ENCODE results near the gene INMT. TPM values are rescaled to one million over a fixed set of nuclear protein-coding genes. Genes with fewer than 3 reads are reported as not detected.

Gene INMT
- total RNA-seq, 1 donor from 2014 or later, result 0.09 TPM

DNA sequence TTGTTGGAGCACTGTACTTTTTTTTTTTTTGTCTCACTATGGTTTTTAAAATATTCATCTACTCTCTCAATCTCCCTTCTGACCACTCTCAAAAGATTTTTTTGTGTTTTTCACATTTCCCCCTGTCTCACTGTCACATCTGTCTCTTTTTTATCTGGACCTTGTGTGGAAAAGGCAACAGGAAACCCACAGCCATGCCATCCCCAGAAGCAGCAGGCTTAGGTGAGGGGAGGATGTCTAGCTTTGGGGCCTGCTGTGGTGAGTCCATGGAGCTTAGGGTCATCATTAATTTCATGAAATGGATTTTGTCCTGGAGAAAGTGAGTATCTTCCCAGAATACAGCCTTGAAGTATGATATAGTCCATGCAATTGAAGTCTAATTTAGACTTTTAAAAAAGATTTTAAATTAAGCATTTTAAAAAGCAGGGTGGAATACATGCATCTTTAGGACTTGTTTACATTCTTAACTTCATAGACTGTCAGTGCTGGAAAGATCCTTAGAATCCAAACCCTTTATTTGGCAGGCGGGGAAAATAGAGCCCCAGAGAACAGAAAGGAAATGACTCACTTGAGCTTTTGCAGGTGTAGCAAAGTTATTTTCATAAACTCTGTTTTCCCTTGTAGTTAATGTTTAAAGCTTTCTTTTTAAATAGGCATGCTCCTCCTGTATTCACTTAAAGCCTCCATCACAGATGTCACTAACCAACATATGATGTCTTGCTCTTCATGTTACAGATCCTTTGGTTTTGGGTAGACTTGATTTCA, 44.4 kb downstream of the INMT start:
- Histone ChIP-seq H3K79me2 (ENCODE audit: insufficient read depth, low read length) (no peaks in the 10 kb centered on the region), H3K4me3 (ENCODE audit: insufficient read depth, low read depth, low read length) (no peak overlapping the region), H3K36me3 (ENCODE audit: insufficient read depth, low read length) (no peaks in the 10 kb centered on the region), H3K9me3 (ENCODE audit: insufficient read depth, low read depth, low read length) (no peaks in the 10 kb centered on the region), H4K20me1 (ENCODE audit: insufficient read depth, low read length) (peaks cover 9% of the 10 kb centered on the region), H2AFZ (ENCODE audit: low read depth, low read length) (no peak overlapping the region), H3K4me1 (ENCODE audit: insufficient read depth, low read length) (peaks cover 46% of the 10 kb centered on the region), H3K9ac (ENCODE audit: low read length) (no peak overlapping the region), H3K4me2 (ENCODE audit: low read length) (peak overlapping the region; percentile 34), H3K27me3 (ENCODE audit: insufficient read depth, low read length) (no peaks in the 10 kb centered on the region), H3K27ac (ENCODE audit: low read depth, low read length) (no peak overlapping the region)
- H3K27ac Mint-ChIP-seq (ENCODE audit: unreplicated experiment), result peak overlapping the region; percentile 28
- peak; percentile 52 for DNase-seq (ENCODE audit: low read depth)
- H3K27me3 Mint-ChIP-seq (ENCODE audit: low read depth, unreplicated experiment), result no peaks in the 10 kb centered on the region
- peaks cover 2% of the 10 kb centered on the region for H3K36me3 Mint-ChIP-seq (ENCODE audit: low read depth, unreplicated experiment)
- peaks cover 43% of the 10 kb centered on the region for H3K4me1 Mint-ChIP-seq (ENCODE audit: low read depth, unreplicated experiment)
- H3K4me3 Mint-ChIP-seq (ENCODE audit: unreplicated experiment), result no peak overlapping the region
- no peaks in the 10 kb centered on the region for H3K9me3 Mint-ChIP-seq (ENCODE audit: unreplicated experiment)
- FAIRE-seq, result no peak
- no peak for TF ChIP-seq EZH2 (IDR thresholded peaks at IDR 0.05; ENCODE audit: insufficient read depth, low read length)
- TF ChIP-seq, protein P1, sequence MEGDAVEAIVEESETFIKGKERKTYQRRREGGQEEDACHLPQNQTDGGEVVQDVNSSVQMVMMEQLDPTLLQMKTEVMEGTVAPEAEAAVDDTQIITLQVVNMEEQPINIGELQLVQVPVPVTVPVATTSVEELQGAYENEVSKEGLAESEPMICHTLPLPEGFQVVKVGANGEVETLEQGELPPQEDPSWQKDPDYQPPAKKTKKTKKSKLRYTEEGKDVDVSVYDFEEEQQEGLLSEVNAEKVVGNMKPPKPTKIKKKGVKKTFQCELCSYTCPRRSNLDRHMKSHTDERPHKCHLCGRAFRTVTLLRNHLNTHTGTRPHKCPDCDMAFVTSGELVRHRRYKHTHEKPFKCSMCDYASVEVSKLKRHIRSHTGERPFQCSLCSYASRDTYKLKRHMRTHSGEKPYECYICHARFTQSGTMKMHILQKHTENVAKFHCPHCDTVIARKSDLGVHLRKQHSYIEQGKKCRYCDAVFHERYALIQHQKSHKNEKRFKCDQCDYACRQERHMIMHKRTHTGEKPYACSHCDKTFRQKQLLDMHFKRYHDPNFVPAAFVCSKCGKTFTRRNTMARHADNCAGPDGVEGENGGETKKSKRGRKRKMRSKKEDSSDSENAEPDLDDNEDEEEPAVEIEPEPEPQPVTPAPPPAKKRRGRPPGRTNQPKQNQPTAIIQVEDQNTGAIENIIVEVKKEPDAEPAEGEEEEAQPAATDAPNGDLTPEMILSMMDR (IDR thresholded peaks at IDR 0.05; ENCODE audit: insufficient read depth, low read depth, low read length), result no peak

- H3K4me2 ChIP-seq (ENCODE audit: low read length), result no peak overlapping the region
- no peak overlapping the region for H3K27ac ChIP-seq (ENCODE audit: low read depth, low read length)
Observed at GRCh38 chr7:30797176-30798040, 45.5 kb downstream of the INMT start.

More at GRCh38 chr7:30797176-30798040, 45.5 kb downstream of the INMT start:
- H3K27me3 Mint-ChIP-seq (ENCODE audit: low read depth, unreplicated experiment), result no peaks in the 10 kb centered on the region
- no peak overlapping the region for H3K4me3 Mint-ChIP-seq (ENCODE audit: unreplicated experiment)
- H3K9me3 ChIP-seq (ENCODE audit: insufficient read depth, low read depth, low read length), result no peaks in the 10 kb centered on the region
- DNase-seq (ENCODE audit: low read depth) (no peak), FAIRE-seq (no peak)
- H3K9ac ChIP-seq (ENCODE audit: low read length), result no peak overlapping the region
- peaks cover 46% of the 10 kb centered on the region for H3K4me1 ChIP-seq (ENCODE audit: insufficient read depth, low read length)
- H3K36me3 Mint-ChIP-seq (ENCODE audit: low read depth, unreplicated experiment), result no peaks in the 10 kb centered on the region
- no peaks in the 10 kb centered on the region for H3K27me3 ChIP-seq (ENCODE audit: insufficient read depth, low read length)
- H3K27ac Mint-ChIP-seq (ENCODE audit: unreplicated experiment), result peak overlapping the region; percentile 8
- H4K20me1 ChIP-seq (ENCODE audit: insufficient read depth, low read length), result peaks cover 9% of the 10 kb centered on the region
- no peak overlapping the region for H2AFZ ChIP-seq (ENCODE audit: low read depth, low read length)
- H3K4me1 Mint-ChIP-seq (ENCODE audit: low read depth, unreplicated experiment), result peaks cover 43% of the 10 kb centered on the region
- H3K4me3 ChIP-seq (ENCODE audit: insufficient read depth, low read depth, low read length), result no peak overlapping the region
- no peaks in the 10 kb centered on the region for H3K9me3 Mint-ChIP-seq (ENCODE audit: unreplicated experiment)
- H3K36me3 ChIP-seq (ENCODE audit: insufficient read depth, low read length), result no peaks in the 10 kb centered on the region
- no peaks in the 10 kb centered on the region for H3K79me2 ChIP-seq (ENCODE audit: insufficient read depth, low read length)
- TF ChIP-seq, protein P1 (IDR thresholded peaks at IDR 0.05; ENCODE audit: insufficient read depth, low read depth, low read length), result no peak
- TF ChIP-seq EZH2 (IDR thresholded peaks at IDR 0.05; ENCODE audit: insufficient read depth, low read length), result no peak

Measured in astrocyte (in vitro differentiated cells and primary cell).